ENCODE measurements around the gene NEDD8. TPM values are rescaled to one million over a fixed set of nuclear protein-coding genes. Genes with fewer than 3 reads are reported as not detected.

Gene NEDD8
- total RNA-seq, 4 donors from 2014 or later: 42.2 to 113 (median 69.9) TPM

- H3K4me3 ChIP-seq: no peak overlapping the region
- H3K36me3 ChIP-seq: peaks cover 0 to 6% (median 0%) of the 10 kb centered on the region in 4 donors
- 76 to 85% methylated on average over 5 to 7 of the region's 7 CpGs for WGBS, 2 donors (ENCODE audit: low coverage in 1 of 2)
- no peak for TF ChIP-seq POLR2AphosphoS5 (IDR thresholded peaks at IDR 0.05)
- TF ChIP-seq CTCF (IDR thresholded peaks at IDR 0.05): no peak
- no peak for TF ChIP-seq EP300 (IDR thresholded peaks at IDR 0.05; ENCODE audit: low read depth)
- no peak for TF ChIP-seq POLR2A (IDR thresholded peaks at IDR 0.05)
- H3K9me3 ChIP-seq: no peaks in the 10 kb centered on the region
- no peaks in the 10 kb centered on the region for H3K27me3 ChIP-seq
- peaks cover 20 to 36% (median 25%) of the 10 kb centered on the region in 4 donors for H3K4me1 ChIP-seq
- intact Hi-C loops (cut with DNase I; ENCODE audit: low total_unique reads): no loop called here
- no peak for DNase-seq
- in situ Hi-C loops (cut with MboI; ENCODE audit: low pct_ligation_motif_present in 1 of 4, low pct_unique_long_range_greater_than_20kb in 1 of 4, low sequenced_read_pairs in 3 of 4): no loop called here
- peak overlapping the region in 1 of 4 donors; percentile 24 for H3K27ac ChIP-seq
These were observed 33.2 kb downstream of the NEDD8 start for GRCh38 chr14:24198814-24199524.

GRCh38 chr14:24197056-24197450 is 35.1 kb downstream of the NEDD8 start:
- in situ Hi-C loops (cut with MboI; ENCODE audit: low pct_ligation_motif_present in 1 of 4, low pct_unique_long_range_greater_than_20kb in 1 of 4, low sequenced_read_pairs in 3 of 4) (no loop called here), intact Hi-C loops (cut with DNase I; ENCODE audit: low total_unique reads) (no loop called here)
- peak overlapping the region; percentile 10 to 97 (median 96) for H3K27ac ChIP-seq
- peaks cover 0 to 6% (median 0%) of the 10 kb centered on the region in 4 donors for H3K36me3 ChIP-seq
- no peak for TF ChIP-seq POLR2AphosphoS5 (IDR thresholded peaks at IDR 0.05)
- TF ChIP-seq POLR2A (IDR thresholded peaks at IDR 0.05): no peak
- no peak for TF ChIP-seq CTCF (IDR thresholded peaks at IDR 0.05)
- no peaks in the 10 kb centered on the region for H3K27me3 ChIP-seq
- peaks cover 20 to 37% (median 25%) of the 10 kb centered on the region in 4 donors for H3K4me1 ChIP-seq
- no peaks in the 10 kb centered on the region for H3K9me3 ChIP-seq
- no peak for DNase-seq
- 78 to 83% methylated on average over 1 to 2 of the region's 2 CpGs for WGBS, 2 donors (ENCODE audit: low coverage in 1 of 2)
- H3K4me3 ChIP-seq: peak overlapping the region in 1 of 4 donors; percentile 81

GRCh38 chr14:24196071-24197055 is 35.8 kb downstream of the NEDD8 start:
- H3K27ac ChIP-seq: peak overlapping the region; percentile 96 to 98 (median 96)
- H3K9me3 ChIP-seq: no peaks in the 10 kb centered on the region
- intact Hi-C loops (cut with DNase I; ENCODE audit: low total_unique reads) (no loop called here), in situ Hi-C loops (cut with MboI; ENCODE audit: low pct_ligation_motif_present in 1 of 4, low pct_unique_long_range_greater_than_20kb in 1 of 4, low sequenced_read_pairs in 3 of 4) (no loop called here)
- peak overlapping the region; percentile 72 to 98 (median 86) for H3K4me3 ChIP-seq
- H3K36me3 ChIP-seq: peaks cover 0 to 2% (median 0%) of the 10 kb centered on the region in 4 donors
- no peak for TF ChIP-seq EP300 (IDR thresholded peaks at IDR 0.05; ENCODE audit: low read depth)
- TF ChIP-seq POLR2AphosphoS5 (IDR thresholded peaks at IDR 0.05): no peak
- TF ChIP-seq CTCF (IDR thresholded peaks at IDR 0.05): no peak
- TF ChIP-seq POLR2A (IDR thresholded peaks at IDR 0.05): no peak
- 32 to 59% methylated on average over 10 to 33 of the region's 33 CpGs for WGBS, 2 donors (ENCODE audit: low coverage in 1 of 2)
- H3K4me1 ChIP-seq: peaks cover 20 to 37% (median 25%) of the 10 kb centered on the region in 4 donors
- no peak for DNase-seq
- no peaks in the 10 kb centered on the region for H3K27me3 ChIP-seq

Data from transverse colon (tissue), 4 donors.